SIG-M5 (cell line): ENCODE measurements around the gene HOXA11.

ENCODE experiments used
- DNase-seq: peaks from one replicate; lab custom pipeline; 2025; lab: John Stamatoyannopoulos, UW

Gene HOXA11

GRCh38 chr7:27132214-27132613 lies 52.8 kb downstream of the HOXA11 start:
- DNase-seq: no peak

GRCh38 chr7:27131390-27131819 lies 53.6 kb downstream of the HOXA11 start:
- DNase-seq: no peak
